ENCODE measurements around the gene HOMEZ.

The HOMEZ gene

GRCh38 chr14:23259426-23259825 is 26.5 kb downstream of the HOMEZ start:
- no peak for DNase-seq (ENCODE audit: low read depth)
- H3K4me3 ChIP-seq (ENCODE audit: low read depth, low read length): no peak overlapping the region
- TF ChIP-seq CTCF (IDR thresholded peaks at IDR 0.05; ENCODE audit: insufficient read depth, low read depth, low read length, missing control alignments): no peak

GRCh38 chr14:23258256-23258655 is 27.7 kb downstream of the HOMEZ start:
- no peak for TF ChIP-seq CTCF (IDR thresholded peaks at IDR 0.05; ENCODE audit: insufficient read depth, low read depth, low read length, missing control alignments)
- no peak for DNase-seq (ENCODE audit: low read depth)
- no peak overlapping the region for H3K4me3 ChIP-seq (ENCODE audit: low read depth, low read length)

- H3K4me3 ChIP-seq (ENCODE audit: low read depth, low read length): no peak overlapping the region
- TF ChIP-seq CTCF (IDR thresholded peaks at IDR 0.05; ENCODE audit: insufficient read depth, low read depth, low read length, missing control alignments): no peak
- no peak for DNase-seq (ENCODE audit: low read depth)
Observed at GRCh38 chr14:23252420-23253333, 33.3 kb downstream of the HOMEZ start.

GRCh38 chr14:23252006-23252405 is 33.9 kb downstream of the HOMEZ start:
- DNase-seq (ENCODE audit: low read depth): no peak
- no peak for TF ChIP-seq CTCF (IDR thresholded peaks at IDR 0.05; ENCODE audit: insufficient read depth, low read depth, low read length, missing control alignments)
- H3K4me3 ChIP-seq (ENCODE audit: low read depth, low read length): no peak overlapping the region

GRCh38 chr14:23249824-23250223 is 36.1 kb downstream of the HOMEZ start:
- no peak for TF ChIP-seq CTCF (IDR thresholded peaks at IDR 0.05; ENCODE audit: insufficient read depth, low read depth, low read length, missing control alignments)
- H3K4me3 ChIP-seq (ENCODE audit: low read depth, low read length): no peak overlapping the region
- DNase-seq (ENCODE audit: low read depth): no peak

GRCh38 chr14:23248601-23249000 is 37.3 kb downstream of the HOMEZ start:
- no peak for TF ChIP-seq CTCF (IDR thresholded peaks at IDR 0.05; ENCODE audit: insufficient read depth, low read depth, low read length, missing control alignments)
- no peak for DNase-seq (ENCODE audit: low read depth)
- no peak overlapping the region for H3K4me3 ChIP-seq (ENCODE audit: low read depth, low read length)

- DNase-seq (ENCODE audit: low read depth): no peak
- TF ChIP-seq CTCF (IDR thresholded peaks at IDR 0.05; ENCODE audit: insufficient read depth, low read depth, low read length, missing control alignments): no peak
- no peak overlapping the region for H3K4me3 ChIP-seq (ENCODE audit: low read depth, low read length)
Observed at GRCh38 chr14:23245282-23245681, 40.6 kb downstream of the HOMEZ start.
